Measurements from ENCODE around the gene SERPINI1. TPM values are rescaled to one million over a fixed set of nuclear protein-coding genes. Genes with fewer than 3 reads are reported as not detected.

The SERPINI1 gene
- total RNA-seq, 6 donors from 2014 or later: 0.89 to 7.9 (median 4.5) TPM

DNA sequence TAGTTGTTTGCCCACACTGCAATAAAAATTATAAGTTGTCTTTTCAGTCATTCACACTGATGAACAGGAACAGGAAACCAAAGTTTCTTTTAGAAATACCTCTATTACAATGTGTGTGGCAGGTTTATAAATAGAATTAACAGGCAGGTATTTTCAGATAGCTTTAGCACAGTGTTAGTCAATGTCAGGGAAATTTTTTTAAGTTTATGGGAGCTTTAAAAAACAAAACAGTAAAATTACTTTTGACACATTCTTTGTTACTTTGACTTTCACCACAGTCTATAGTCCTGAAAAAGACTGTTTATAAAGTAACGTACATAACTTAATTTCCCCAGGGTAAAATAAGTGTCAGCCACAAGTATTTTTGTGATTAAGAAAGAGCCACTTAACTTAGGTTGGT, 38.1 kb downstream of the SERPINI1 start:
- H3K9me3 ChIP-seq: peaks cover 0 to 3% (median 0%) of the 10 kb centered on the region in 4 donors
- H3K27me3 ChIP-seq: no peaks in the 10 kb centered on the region
- H3K36me3 ChIP-seq: no peaks in the 10 kb centered on the region
- WGBS, 2 donors: 25 to 47% methylated on average over 1 of the region's 1 CpG
- TF ChIP-seq EP300 (IDR thresholded peaks at IDR 0.05) (no peak), POLR2AphosphoS5 (IDR thresholded peaks at IDR 0.05) (no peak), POLR2A (IDR thresholded peaks at IDR 0.05) (no peak)
- TF ChIP-seq, protein P1, sequence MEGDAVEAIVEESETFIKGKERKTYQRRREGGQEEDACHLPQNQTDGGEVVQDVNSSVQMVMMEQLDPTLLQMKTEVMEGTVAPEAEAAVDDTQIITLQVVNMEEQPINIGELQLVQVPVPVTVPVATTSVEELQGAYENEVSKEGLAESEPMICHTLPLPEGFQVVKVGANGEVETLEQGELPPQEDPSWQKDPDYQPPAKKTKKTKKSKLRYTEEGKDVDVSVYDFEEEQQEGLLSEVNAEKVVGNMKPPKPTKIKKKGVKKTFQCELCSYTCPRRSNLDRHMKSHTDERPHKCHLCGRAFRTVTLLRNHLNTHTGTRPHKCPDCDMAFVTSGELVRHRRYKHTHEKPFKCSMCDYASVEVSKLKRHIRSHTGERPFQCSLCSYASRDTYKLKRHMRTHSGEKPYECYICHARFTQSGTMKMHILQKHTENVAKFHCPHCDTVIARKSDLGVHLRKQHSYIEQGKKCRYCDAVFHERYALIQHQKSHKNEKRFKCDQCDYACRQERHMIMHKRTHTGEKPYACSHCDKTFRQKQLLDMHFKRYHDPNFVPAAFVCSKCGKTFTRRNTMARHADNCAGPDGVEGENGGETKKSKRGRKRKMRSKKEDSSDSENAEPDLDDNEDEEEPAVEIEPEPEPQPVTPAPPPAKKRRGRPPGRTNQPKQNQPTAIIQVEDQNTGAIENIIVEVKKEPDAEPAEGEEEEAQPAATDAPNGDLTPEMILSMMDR (IDR thresholded peaks at IDR 0.05): no peak
- DNase-seq: no peak
- H3K27ac ChIP-seq: no peak overlapping the region
- no peaks in the 10 kb centered on the region for H3K4me1 ChIP-seq
- H3K4me3 ChIP-seq: no peak overlapping the region
- no peak for ATAC-seq (ENCODE audit: low FRiP score in 2 of 2)

DNA sequence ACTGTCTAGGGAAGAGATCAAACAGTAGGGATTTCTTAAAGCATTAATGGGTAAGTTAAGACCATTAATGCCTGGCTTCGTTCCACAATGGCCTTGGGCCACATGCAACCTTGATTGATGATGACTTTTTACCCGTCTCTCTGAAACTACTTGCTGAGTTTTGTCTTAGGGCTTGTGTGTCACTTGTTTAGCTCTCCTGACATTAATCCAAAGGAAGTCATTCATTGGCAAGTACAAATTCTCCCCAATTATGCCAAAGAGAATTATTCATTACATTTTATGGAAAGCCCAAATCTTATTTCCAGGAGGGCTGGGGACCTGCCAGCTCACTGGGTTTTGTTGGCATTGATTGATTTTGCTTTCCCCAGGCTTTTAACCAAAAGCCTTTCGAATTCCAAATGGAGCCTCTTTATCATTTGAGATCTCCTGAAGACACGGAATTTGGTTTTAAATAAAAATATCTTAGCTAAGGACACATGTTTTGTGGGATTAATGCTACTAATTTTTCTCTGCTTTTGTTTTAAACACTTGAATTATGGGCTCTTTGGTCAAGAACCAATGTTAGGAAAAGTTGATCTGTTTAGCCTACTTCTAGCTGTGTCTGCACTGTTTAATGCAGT, 40.7 kb downstream of the SERPINI1 start:
- ATAC-seq (ENCODE audit: low FRiP score in 2 of 2) (no peak), DNase-seq (no peak)
- TF ChIP-seq POLR2A (IDR thresholded peaks at IDR 0.05) (no peak), EP300 (IDR thresholded peaks at IDR 0.05) (no peak), POLR2AphosphoS5 (IDR thresholded peaks at IDR 0.05) (no peak)
- TF ChIP-seq, protein P1 (IDR thresholded peaks at IDR 0.05): no peak
- Histone ChIP-seq H3K9me3 (peaks cover 0 to 3% (median 0%) of the 10 kb centered on the region in 4 donors), H3K36me3 (no peaks in the 10 kb centered on the region), H3K4me1 (no peaks in the 10 kb centered on the region), H3K27me3 (no peaks in the 10 kb centered on the region), H3K27ac (no peak overlapping the region), H3K4me3 (no peak overlapping the region)
- WGBS, 2 donors: 49 to 58% methylated on average over 4 of the region's 4 CpGs

DNA sequence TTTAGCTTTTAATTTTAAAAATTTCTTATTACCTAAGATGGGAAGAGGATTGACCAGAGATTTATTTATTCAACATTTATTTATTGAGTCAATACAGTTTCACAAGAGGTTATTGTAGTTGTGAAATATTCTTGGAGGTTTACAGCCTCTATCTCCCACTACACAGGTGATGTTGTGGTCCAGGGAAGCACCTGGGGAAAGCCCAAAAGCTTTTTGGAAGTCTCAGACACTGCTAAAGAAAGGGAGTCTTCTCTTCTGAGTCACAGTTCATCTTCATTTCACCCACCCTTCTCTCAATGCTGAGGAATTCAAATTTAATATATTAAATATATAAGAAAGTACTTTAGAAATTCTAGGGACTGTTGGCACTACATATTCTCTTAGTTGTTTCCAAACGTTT, 41.8 kb downstream of the SERPINI1 start:
- no peak for ATAC-seq (ENCODE audit: low FRiP score in 2 of 2)
- Histone ChIP-seq H3K36me3 (no peaks in the 10 kb centered on the region), H3K4me1 (no peaks in the 10 kb centered on the region), H3K27me3 (no peaks in the 10 kb centered on the region), H3K27ac (no peak overlapping the region), H3K4me3 (no peak overlapping the region), H3K9me3 (peaks cover 0 to 3% (median 0%) of the 10 kb centered on the region in 4 donors)
- WGBS, 2 donors: 59 to 68% methylated on average over 1 of the region's 1 CpG
- TF ChIP-seq POLR2A (IDR thresholded peaks at IDR 0.05): no peak
- TF ChIP-seq, protein P1 (IDR thresholded peaks at IDR 0.05): no peak
- TF ChIP-seq POLR2AphosphoS5 (IDR thresholded peaks at IDR 0.05): no peak
- no peak for TF ChIP-seq EP300 (IDR thresholded peaks at IDR 0.05)
- no peak for DNase-seq

DNA sequence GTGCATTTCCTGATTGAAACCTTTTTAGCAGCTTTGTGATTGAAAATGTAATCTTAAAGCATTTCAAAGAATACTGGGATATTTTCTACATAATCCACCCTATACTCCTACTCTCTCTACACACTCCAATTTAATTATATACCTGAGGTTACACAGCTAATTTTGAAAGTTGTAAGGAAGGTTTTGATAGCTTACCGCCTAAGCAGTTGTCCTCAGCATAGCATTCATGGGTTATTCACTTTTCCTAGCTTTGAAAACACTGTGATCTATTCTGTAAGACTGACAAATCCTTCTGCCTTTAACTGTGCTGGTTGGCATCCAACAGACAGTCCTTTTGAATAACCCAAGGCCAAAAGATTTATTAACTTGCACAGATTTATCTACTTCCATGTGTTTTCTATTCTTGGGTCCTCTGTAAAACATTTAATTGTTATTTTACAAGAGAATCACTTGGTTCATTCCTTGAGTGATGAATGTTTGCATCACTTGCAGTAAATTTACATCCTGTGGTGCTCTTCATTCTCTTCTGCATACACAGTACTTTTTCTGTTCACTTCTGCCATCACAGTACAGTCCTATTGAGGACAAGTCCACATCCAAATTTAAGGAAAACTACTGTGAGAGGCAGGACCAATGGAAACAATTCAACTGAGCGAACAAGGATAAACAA, 44.8 kb downstream of the SERPINI1 start:
- H3K9me3 ChIP-seq: peaks cover 0 to 3% (median 0%) of the 10 kb centered on the region in 4 donors
- no peak for ATAC-seq (ENCODE audit: low FRiP score in 2 of 2)
- H3K4me1 ChIP-seq: no peaks in the 10 kb centered on the region
- no peaks in the 10 kb centered on the region for H3K36me3 ChIP-seq
- DNase-seq: no peak
- WGBS, 2 donors: 81 to 83% methylated on average over 2 of the region's 2 CpGs
- no peak overlapping the region for H3K27ac ChIP-seq
- H3K27me3 ChIP-seq: no peaks in the 10 kb centered on the region
- no peak for TF ChIP-seq EP300 (IDR thresholded peaks at IDR 0.05)
- TF ChIP-seq, protein P1 (IDR thresholded peaks at IDR 0.05): no peak
- TF ChIP-seq POLR2A (IDR thresholded peaks at IDR 0.05): no peak
- TF ChIP-seq POLR2AphosphoS5 (IDR thresholded peaks at IDR 0.05): no peak
- H3K4me3 ChIP-seq: no peak overlapping the region
